Stimulated activated CD4-positive, alpha-beta T cell treated with anti-CD3 and anti-CD28 coated beads, TNF-alpha, amount 100 ng/mL, for 4 hours (primary cell): Measurements from ENCODE around the gene SSRP1.
"Not testable (repeated sequence)": the region's sequence is repeated elsewhere in the genome, so short reads cannot be mapped to it uniquely, and the experiment has no call there.

Experiments used
- DNase-seq, 3 experiments: peaks; one replicate each; pipeline ENCODE4 v3.0.0-alpha.2; 2020; ENCODE audit warnings: low read depth in 3 of 3

Gene SSRP1

GRCh38 chr11:57335343-57336110 is at the start of gene SSRP1:
Gene SSRP1, minus strand, starts transcription at chr11:57335892. Its CDS starts 771 bp downstream, at chr11:57335121.
- DNase-seq = peak; percentile 72 to 79 (median 77)

GRCh38 chr11:57380975-57381374 is 45.3 kb upstream of the SSRP1 start, which contains the start of gene PRG3:
Gene PRG3, minus strand, starts transcription at chr11:57381150. Its CDS starts 442 bp downstream, at chr11:57380708.
- DNase-seq = no peak

GRCh38 chr11:57379732-57380131 is 44.0 kb upstream of the SSRP1 start:
- no peak for DNase-seq

GRCh38 chr11:57378186-57378585 is 42.5 kb upstream of the SSRP1 start:
- no peak for DNase-seq

- no peak for DNase-seq
Measured at GRCh38 chr11:57377107-57377506, 41.4 kb upstream of the SSRP1 start.

- DNase-seq = no peak
Measured at GRCh38 chr11:57376095-57377090, 40.7 kb upstream of the SSRP1 start.

GRCh38 chr11:57375490-57375889 is 39.8 kb upstream of the SSRP1 start:
- DNase-seq = no peak

- no peak for DNase-seq
Measured at GRCh38 chr11:57374966-57375365, 39.3 kb upstream of the SSRP1 start.

- no peak for DNase-seq
Measured at GRCh38 chr11:57373146-57373545, 37.5 kb upstream of the SSRP1 start.

GRCh38 chr11:57370941-57371340 is 35.2 kb upstream of the SSRP1 start:
- DNase-seq = no peak

GRCh38 chr11:57370251-57370650 is 34.6 kb upstream of the SSRP1 start:
- no peak for DNase-seq

- no peak for DNase-seq
Measured at GRCh38 chr11:57368845-57369232, 33.1 kb upstream of the SSRP1 start.

GRCh38 chr11:57368106-57368844 is 32.6 kb upstream of the SSRP1 start:
- no peak for DNase-seq

GRCh38 chr11:57364851-57365660 is 29.4 kb upstream of the SSRP1 start:
- no peak for DNase-seq

GRCh38 chr11:57363131-57364080 is 27.7 kb upstream of the SSRP1 start:
- DNase-seq = no peak

- DNase-seq = no peak
Measured at GRCh38 chr11:57361926-57362325, 26.2 kb upstream of the SSRP1 start.

- not testable (repeated sequence) for DNase-seq
Measured at GRCh38 chr11:57361420-57361819, 25.7 kb upstream of the SSRP1 start.

GRCh38 chr11:57360991-57361390 is 25.3 kb upstream of the SSRP1 start:
- DNase-seq = no peak

GRCh38 chr11:57359896-57360690 is 24.4 kb upstream of the SSRP1 start:
- no peak for DNase-seq
